Measurements from ENCODE around the gene GPR34. TPM values are rescaled to one million over a fixed set of nuclear protein-coding genes. Genes with fewer than 3 reads are reported as not detected.
"Not testable (repeated sequence)": the region's sequence is repeated elsewhere in the genome, so short reads cannot be mapped to it uniquely, and the experiment has no call there.

Gene GPR34
- total RNA-seq, 8 experiments from 2014 or later: 0.33 to 3.5 (median 0.95) TPM

GRCh38 chrX:41705680-41706374 is 17.1 kb downstream of the GPR34 start:
- no peak overlapping the region for H3K27ac ChIP-seq
- no peak overlapping the region for H3K4me3 ChIP-seq
- in situ Hi-C loops (cut with MboI; ENCODE audit: low pct_unique_long_range_greater_than_20kb in 2 of 9, low sequenced_read_pairs in 9 of 9, unreplicated experiment in 9 of 9): no loop called here
- no peaks in the 10 kb centered on the region for H3K4me1 ChIP-seq (replicated peaks in 1 of 2)
- 57 to 77% methylated on average over 1 to 2 of the region's 3 CpGs; no CpG with 5 or more reads in 8 of the 10 experiments for WGBS, 10 experiments
- ATAC-seq (replicated peaks in 6 of 8): no peak

GRCh38 chrX:41707218-41707617 is 18.4 kb downstream of the GPR34 start:
- no peak for ATAC-seq (replicated peaks in 6 of 8)
- H3K4me1 ChIP-seq (replicated peaks in 1 of 2): no peaks in the 10 kb centered on the region
- in situ Hi-C loops (cut with MboI; ENCODE audit: low pct_unique_long_range_greater_than_20kb in 2 of 9, low sequenced_read_pairs in 9 of 9, unreplicated experiment in 9 of 9): no loop called here
- H3K4me3 ChIP-seq: no peak overlapping the region
- 100% methylated on average over 1 of the region's 1 CpG; no CpG with 5 or more reads in 8 of the 10 experiments for WGBS, 10 experiments
- H3K27ac ChIP-seq: no peak overlapping the region

GRCh38 chrX:41708486-41708885 is 19.7 kb downstream of the GPR34 start:
- 45 to 100% (median 50%) methylated on average over 1 to 3 of the region's 3 CpGs; no CpG with 5 or more reads in 5 of the 10 experiments for WGBS, 10 experiments
- no peak overlapping the region for H3K27ac ChIP-seq
- ATAC-seq (replicated peaks in 6 of 8): no peak
- no peaks in the 10 kb centered on the region for H3K4me1 ChIP-seq (replicated peaks in 1 of 2)
- in situ Hi-C loops (cut with MboI; ENCODE audit: low pct_unique_long_range_greater_than_20kb in 2 of 9, low sequenced_read_pairs in 9 of 9, unreplicated experiment in 9 of 9): no loop called here
- H3K4me3 ChIP-seq: no peak overlapping the region

GRCh38 chrX:41711021-41711667 is 22.4 kb downstream of the GPR34 start:
- in situ Hi-C loops (cut with MboI; ENCODE audit: low pct_unique_long_range_greater_than_20kb in 2 of 9, low sequenced_read_pairs in 9 of 9, unreplicated experiment in 9 of 9): no loop called here
- WGBS, 10 experiments: 60 to 80% (median 80%) methylated on average over 1 to 2 of the region's 5 CpGs; no CpG with 5 or more reads in 7 of the 10 experiments
- no peak overlapping the region for H3K27ac ChIP-seq

DNA sequence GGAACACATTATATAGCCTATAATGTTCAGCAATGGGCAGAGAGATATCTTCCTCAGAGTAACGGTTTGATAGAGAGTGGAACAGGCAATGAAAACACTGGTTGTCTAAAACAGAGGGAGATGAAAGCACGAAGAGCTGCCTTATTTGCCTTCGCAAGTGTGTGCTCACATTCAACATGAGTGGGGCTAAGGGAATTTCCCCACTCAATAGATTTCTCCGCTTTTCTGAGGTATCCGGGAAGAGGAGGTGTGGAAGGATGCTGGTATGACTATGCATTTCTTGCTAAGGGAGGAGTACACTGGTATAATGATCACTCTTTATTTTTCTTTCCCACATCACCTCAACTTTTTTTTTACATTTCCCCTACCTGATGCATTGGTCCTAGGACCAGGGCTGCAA is 27.4 kb downstream of the GPR34 start:
- H3K4me3 ChIP-seq: no peak overlapping the region
- 23 to 92% methylated on average over 4 to 5 of the region's 5 CpGs; no CpG with 5 or more reads in 8 of the 10 experiments for WGBS, 10 experiments
- peaks cover 11 to 15% of the 10 kb centered on the region in 2 donors for H3K4me1 ChIP-seq (replicated peaks in 1 of 2)
- in situ Hi-C loops (cut with MboI; ENCODE audit: low pct_unique_long_range_greater_than_20kb in 2 of 9, low sequenced_read_pairs in 9 of 9, unreplicated experiment in 9 of 9): no loop called here
- no peak overlapping the region for H3K27ac ChIP-seq
- ATAC-seq (replicated peaks in 6 of 8): no peak

More at GRCh38 chrX:41711021-41711667, 22.4 kb downstream of the GPR34 start:
- H3K4me1 ChIP-seq (replicated peaks in 1 of 2): no peaks in the 10 kb centered on the region
- no peak for ATAC-seq (replicated peaks in 6 of 8)
- no peak overlapping the region for H3K4me3 ChIP-seq

DNA sequence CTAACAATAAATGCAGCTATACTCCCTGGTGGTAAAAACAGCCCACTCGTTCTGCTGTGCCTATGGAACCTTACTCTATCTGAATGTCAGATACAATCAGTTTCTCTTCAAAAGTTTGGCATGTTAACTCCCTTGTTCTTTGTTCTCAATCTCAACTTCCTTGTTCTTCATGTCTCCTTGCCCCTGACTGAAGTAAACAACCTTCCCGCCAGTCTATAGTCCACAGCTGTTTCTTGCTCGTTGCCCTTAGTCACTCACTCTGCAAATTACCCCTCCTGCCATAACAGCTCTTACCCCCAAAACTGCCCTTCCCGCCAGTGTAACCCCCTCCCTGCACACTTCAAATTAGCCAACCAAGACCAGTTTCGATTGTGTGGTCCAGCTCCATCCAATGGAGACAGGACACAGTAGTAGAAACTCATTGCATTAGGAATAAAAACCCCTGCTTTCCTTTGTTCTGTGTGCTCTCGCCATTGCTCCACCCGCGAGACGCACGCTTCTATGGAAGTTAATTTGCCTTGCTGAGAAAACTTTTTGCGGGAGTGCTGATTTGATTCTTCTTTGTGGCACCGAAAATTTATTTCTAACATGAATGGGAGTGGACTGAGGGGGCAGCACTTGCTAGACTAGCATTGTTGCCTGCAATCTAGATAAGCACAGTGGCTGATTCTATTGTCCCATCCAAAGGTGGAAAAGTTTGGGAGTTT is 28.1 kb downstream of the GPR34 start:
- in situ Hi-C loops (cut with MboI; ENCODE audit: low pct_unique_long_range_greater_than_20kb in 2 of 9, low sequenced_read_pairs in 9 of 9, unreplicated experiment in 9 of 9): no loop called here

GRCh38 chrX:41718481-41719235 is 29.9 kb downstream of the GPR34 start:
- peak in 5 of 8 experiments; percentile 96 to 98 (median 98) for ATAC-seq (replicated peaks in 6 of 8)
- no peak overlapping the region for H3K4me3 ChIP-seq
- peak overlapping the region in 1 of 2 donors; percentile 40 for H3K27ac ChIP-seq
- H3K4me1 ChIP-seq (replicated peaks in 1 of 2): peaks cover 11 to 15% of the 10 kb centered on the region in 2 donors
- in situ Hi-C loops (cut with MboI; ENCODE audit: low pct_unique_long_range_greater_than_20kb in 2 of 9, low sequenced_read_pairs in 9 of 9, unreplicated experiment in 9 of 9): no loop called here
- WGBS, 10 experiments: 0 to 100% (median 60%) methylated on average over 1 to 4 of the region's 4 CpGs; no CpG with 5 or more reads in 3 of the 10 experiments

More for the DNA sequence above, 28.1 kb downstream of the GPR34 start:
- Histone ChIP-seq H3K4me3 (no peak overlapping the region), H3K27ac (no peak overlapping the region), H3K4me1 (replicated peaks in 1 of 2) (peaks cover 11 to 15% of the 10 kb centered on the region in 2 donors)
- 25 to 80% (median 66%) methylated on average over 1 to 5 of the region's 12 CpGs; no CpG with 5 or more reads in 6 of the 10 experiments for WGBS, 10 experiments
- no peak for ATAC-seq (replicated peaks in 6 of 8)

DNA sequence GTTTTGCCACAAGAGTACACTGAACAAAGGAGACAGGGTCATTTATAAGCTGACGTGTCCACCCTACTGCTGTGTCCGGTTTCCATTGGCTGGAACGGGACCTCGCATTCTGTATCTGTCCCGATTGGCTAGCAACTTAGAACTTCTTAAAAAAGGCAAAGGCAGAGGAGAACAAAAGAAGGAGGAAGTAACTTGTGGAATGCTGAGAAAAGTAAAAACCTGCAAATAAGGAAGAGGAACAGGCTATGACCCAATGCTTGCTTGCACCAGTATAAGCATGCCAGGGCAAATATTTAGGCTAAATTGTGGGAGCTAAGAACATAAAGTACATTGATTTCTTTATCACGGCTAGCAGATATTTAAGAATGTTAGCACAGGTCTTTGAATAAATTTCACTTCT is 30.8 kb downstream of the GPR34 start:
- H3K4me1 ChIP-seq (replicated peaks in 1 of 2): peaks cover 11 to 15% of the 10 kb centered on the region in 2 donors
- 84 to 100% (median 100%) methylated on average over 1 to 5 of the region's 6 CpGs; no CpG with 5 or more reads in 7 of the 10 experiments for WGBS, 10 experiments
- H3K4me3 ChIP-seq; ATAC-seq (replicated peaks in 6 of 8); in situ Hi-C loops (cut with MboI; ENCODE audit: low pct_unique_long_range_greater_than_20kb in 2 of 9, low sequenced_read_pairs in 9 of 9, unreplicated experiment in 9 of 9); H3K27ac ChIP-seq: not testable (repeated sequence)

DNA sequence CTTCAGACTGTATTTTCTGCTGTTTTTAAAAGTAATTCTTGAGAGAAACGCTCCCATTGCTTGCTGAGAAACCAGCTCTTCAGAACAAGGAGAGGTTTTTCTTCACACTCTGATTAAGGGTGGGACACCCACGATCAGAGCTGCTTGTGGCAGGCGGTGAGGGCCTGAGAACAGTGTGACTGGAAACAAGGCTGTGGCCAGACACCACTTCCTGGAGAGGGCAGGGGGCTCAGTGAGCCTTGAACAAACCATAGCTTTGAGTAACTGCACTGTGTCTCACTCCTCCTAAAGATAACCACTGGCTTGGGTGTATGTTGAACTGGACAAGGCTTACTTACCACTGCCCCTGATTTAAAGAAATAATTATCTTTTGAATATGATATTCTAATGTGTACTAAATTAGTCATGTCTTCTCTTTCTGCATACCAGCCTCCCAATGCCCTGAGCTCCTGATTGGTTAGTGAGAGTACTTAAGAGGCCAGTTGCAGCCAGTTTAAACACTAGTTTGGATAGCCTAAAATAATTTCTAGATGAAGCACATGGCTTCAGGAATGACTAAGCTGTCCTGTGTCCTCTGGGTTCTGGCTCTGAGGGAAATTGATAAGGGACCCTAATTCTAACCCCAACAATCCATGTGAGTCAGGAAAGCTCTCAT is 31.5 kb downstream of the GPR34 start:
- peak in 2 of 8 experiments; percentile 97 to 98 for ATAC-seq (replicated peaks in 6 of 8)
- 76 to 100% methylated on average over 1 to 2 of the region's 3 CpGs; no CpG with 5 or more reads in 8 of the 10 experiments for WGBS, 10 experiments
- no peak overlapping the region for H3K4me3 ChIP-seq
- no peak overlapping the region for H3K27ac ChIP-seq
- in situ Hi-C loops (cut with MboI; ENCODE audit: low pct_unique_long_range_greater_than_20kb in 2 of 9, low sequenced_read_pairs in 9 of 9, unreplicated experiment in 9 of 9): no loop called here
- H3K4me1 ChIP-seq (replicated peaks in 1 of 2): peaks cover 11 to 15% of the 10 kb centered on the region in 2 donors

GRCh38 chrX:41721590-41721989 is 32.8 kb downstream of the GPR34 start:
- in situ Hi-C loops (cut with MboI; ENCODE audit: low pct_unique_long_range_greater_than_20kb in 2 of 9, low sequenced_read_pairs in 9 of 9, unreplicated experiment in 9 of 9): no loop called here
- ATAC-seq (replicated peaks in 6 of 8): no peak
- WGBS, 10 experiments: 88 to 100% methylated on average over 1 of the region's 1 CpG; no CpG with 5 or more reads in 8 of the 10 experiments
- Histone ChIP-seq H3K4me3 (no peak overlapping the region), H3K27ac (no peak overlapping the region), H3K4me1 (replicated peaks in 1 of 2) (peaks cover 11 to 15% of the 10 kb centered on the region in 2 donors)

GRCh38 chrX:41722214-41722613 is 33.4 kb downstream of the GPR34 start:
- Histone ChIP-seq H3K4me1 (replicated peaks in 1 of 2) (peaks cover 11 to 15% of the 10 kb centered on the region in 2 donors), H3K27ac (no peak overlapping the region), H3K4me3 (no peak overlapping the region)
- WGBS, 10 experiments: 69 to 96% (median 80%) methylated on average over 1 to 3 of the region's 3 CpGs; no CpG with 5 or more reads in 7 of the 10 experiments
- ATAC-seq (replicated peaks in 6 of 8): no peak
- in situ Hi-C loops (cut with MboI; ENCODE audit: low pct_unique_long_range_greater_than_20kb in 2 of 9, low sequenced_read_pairs in 9 of 9, unreplicated experiment in 9 of 9): no loop called here
